GM21367 (cell line): ENCODE measurements around the gene SMAD3.

Experiments
- ATAC-seq: cut with Tn5 transposase; IDR thresholded peaks from one replicate; pipeline ENCODE4 v1.9.1; 2021; ENCODE audit not compliant: unreplicated experiment

Gene SMAD3

DNA sequence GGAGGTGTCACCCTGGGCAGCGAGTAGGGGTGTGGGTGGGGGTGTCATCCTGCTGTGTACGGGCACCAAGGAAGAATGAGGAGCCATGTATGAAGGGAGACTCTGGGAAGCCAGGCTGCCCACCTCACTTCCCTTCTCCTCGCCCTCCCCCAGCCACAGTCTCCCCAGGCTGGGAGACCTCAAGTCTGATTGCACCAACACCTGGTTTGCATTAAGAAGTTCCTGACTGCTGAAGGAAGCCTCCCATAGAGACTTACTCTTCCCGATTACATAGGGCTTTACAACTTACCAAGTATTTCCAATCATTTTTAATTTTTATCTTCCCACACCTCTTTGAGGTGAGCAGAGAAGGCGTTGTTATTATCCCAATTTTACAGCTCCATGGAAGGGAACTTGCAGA, 29.5 kb upstream of the SMAD3 start:
- ATAC-seq: no peak

DNA sequence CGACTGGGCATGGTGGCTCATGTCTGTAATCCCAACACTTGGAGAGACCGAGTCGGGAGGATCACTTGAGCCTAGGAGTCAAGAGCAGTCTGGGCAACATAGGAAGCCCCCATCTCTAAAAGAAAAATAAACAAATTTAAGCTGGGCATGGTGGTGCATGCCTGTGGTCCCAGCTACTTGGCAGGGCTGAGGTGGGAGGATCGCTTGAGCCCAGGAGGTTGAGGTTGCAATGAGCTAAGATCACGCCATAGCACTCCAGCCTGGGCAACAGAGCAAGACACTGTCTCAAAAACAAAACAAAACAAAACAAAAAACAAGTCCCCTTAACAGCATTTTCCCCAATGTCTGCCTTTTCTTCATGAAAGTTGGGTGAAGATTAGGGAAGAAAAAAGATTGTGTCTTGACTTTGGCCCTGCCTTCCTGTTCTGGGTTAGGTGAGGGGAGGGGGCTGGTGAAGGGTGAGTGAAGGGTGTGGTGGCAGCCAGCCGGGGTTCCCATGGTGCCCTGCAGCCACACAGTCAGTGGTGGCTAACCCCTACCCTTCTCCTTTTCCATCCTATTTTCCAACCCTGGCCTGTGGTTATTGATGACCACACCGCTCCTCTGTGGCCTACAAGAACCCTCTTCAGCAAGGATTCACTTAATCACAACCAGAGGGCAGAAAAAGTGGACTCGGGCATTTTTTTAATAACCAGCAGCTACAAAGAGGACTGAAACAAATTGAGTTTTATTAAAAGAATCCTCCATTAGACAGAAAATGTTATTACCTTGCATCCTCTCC, 28.4 kb upstream of the SMAD3 start:
- ATAC-seq: no peak

GRCh38 chr15:67037694-67038093, 27.7 kb upstream of the SMAD3 start:
- no peak for ATAC-seq

DNA sequence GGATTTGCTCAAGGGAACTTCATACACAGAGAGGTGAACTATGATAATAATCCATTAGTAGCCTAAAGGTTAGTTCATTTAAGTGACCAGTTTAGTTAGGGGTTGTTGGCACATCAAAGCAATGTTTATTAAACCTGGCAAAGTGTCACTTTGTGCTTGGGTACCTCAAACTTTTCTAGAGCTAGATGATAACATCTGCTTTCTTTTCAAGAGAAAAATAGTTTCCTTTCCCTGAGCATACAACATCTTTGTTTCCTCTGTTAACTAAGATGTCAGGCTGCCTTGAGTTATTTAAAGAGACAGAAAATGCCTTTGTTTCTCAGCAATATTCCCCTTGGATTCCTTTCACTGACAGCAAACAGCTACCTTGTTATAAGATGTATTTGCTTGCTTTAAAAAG, 26.7 kb upstream of the SMAD3 start:
- no peak for ATAC-seq

DNA sequence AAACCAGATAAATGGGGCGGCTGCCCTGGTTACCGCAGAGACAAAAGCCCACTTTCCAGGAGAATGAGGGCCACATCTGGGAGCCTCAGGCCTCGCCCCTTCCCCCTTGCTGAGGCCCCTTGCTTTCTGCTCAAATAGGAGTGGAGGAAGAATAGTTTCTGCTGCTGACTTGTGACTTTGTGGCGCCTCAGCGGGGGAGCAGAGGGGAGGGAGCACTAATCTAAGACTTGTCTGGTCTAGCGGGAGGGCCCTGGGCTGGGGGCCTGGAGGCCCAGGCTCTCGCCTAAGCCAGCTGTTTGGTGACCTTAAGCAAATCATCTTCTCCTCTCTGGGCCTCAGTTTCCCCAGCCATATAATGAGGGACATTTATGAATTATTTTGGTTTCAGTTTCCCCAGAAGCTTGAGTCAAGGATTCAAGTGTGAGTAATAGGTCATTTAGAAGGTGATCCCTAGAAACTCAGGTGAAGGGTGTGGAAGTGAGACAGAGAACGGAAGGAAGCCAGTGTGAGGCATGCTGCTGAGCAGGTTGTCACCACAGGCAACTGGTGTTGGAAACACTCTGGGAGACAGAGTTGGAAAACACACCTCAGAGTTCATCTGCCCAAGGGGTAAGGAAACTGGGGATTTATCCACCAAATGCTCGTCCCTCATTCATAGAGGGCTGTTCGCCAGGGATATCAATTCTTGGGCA, 25.9 kb upstream of the SMAD3 start:
- no peak for ATAC-seq

- ATAC-seq: no peak
Measured at GRCh38 chr15:67040277-67040676, 25.1 kb upstream of the SMAD3 start.

DNA sequence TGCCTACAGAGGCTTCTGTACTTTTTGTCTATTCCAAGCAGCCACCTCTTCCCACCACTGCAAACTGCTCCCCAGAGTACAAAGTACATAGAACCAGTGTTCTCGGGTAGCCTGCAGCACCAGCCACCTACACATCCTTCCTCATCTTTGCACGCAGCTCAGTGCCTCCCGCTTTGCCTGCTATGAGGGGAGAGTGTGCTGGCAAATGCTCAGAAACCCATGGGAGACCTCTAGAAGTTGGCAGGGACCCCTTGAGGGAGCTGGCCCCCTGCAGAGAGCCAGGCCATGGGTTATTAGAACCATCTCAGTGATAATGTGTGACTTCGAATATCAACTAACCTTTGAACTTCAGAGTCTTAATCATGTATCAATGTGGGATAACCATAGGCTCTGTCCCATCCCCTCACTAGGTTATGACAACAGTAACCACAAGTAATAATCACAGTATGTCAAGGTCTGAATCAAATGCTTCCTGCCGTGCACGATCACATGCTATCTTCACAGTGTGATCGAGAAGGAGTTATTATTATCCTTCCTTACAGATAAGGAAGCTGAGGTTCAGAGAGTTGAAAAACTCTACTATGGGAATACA, 22.8 kb upstream of the SMAD3 start:
- ATAC-seq: no peak

DNA sequence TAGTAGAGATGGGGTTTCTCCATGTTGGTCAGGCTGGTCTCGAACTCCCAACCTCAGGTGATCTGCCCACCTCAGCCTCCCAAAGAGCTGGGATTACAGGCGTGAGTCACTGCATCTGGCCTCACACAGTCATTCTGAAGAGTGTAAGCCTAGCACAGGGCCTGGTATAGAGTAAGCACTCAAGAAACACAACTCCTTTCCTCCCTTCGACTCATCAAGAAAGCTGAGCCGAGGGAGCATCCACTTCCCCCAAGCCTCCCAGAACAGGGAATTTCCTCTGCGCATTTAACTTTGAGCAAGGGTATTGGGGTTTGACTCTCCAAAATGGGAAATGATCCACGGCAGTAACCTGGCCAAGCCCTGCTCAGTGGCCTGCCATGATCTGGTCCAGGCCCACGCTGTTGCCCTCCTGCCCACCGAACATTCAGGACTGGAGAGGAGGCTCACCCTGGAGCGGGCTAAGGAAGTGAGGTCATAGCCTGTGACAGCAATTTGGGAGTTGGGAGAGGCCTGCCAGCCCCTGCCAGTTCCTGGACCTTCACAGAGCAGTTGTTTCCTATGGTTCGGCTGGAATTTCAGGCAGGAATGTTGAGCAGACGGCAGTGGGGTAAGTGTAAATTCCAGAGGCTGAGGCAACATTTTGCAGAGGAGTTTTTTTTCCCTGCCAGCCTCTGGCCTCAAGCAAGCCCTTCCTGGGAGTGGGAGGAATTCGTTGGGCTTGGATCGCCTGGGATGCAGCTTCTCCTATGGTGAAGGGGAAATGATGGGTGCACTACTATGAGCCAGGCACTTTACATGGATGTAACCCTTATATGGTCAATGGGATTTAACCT, 21.2 kb upstream of the SMAD3 start:
- no peak for ATAC-seq

DNA sequence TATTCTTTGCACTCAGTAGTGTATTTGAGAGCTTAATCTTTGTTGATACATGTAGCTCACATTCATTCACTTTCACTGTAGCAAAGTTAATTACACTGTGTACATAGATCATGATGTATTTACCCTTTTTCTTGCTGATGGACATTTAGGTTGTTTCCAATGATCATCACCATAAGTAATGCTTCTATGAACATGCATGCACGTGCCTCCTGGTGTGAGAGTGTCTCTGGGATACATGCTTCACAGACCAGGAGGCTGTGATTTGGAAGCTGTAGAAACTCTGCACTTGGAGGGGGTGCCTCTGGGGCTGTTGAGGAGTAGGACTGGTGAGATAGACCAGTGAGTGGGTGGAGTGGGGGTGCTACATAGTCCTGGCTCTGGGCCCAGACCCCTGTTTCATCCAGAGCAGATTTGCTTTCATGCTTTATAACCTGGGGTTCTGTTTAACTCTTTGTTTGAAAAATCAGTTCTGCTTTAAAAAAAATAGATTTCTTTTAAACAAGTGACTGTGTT, 18.2 kb upstream of the SMAD3 start:
- no peak for ATAC-seq

DNA sequence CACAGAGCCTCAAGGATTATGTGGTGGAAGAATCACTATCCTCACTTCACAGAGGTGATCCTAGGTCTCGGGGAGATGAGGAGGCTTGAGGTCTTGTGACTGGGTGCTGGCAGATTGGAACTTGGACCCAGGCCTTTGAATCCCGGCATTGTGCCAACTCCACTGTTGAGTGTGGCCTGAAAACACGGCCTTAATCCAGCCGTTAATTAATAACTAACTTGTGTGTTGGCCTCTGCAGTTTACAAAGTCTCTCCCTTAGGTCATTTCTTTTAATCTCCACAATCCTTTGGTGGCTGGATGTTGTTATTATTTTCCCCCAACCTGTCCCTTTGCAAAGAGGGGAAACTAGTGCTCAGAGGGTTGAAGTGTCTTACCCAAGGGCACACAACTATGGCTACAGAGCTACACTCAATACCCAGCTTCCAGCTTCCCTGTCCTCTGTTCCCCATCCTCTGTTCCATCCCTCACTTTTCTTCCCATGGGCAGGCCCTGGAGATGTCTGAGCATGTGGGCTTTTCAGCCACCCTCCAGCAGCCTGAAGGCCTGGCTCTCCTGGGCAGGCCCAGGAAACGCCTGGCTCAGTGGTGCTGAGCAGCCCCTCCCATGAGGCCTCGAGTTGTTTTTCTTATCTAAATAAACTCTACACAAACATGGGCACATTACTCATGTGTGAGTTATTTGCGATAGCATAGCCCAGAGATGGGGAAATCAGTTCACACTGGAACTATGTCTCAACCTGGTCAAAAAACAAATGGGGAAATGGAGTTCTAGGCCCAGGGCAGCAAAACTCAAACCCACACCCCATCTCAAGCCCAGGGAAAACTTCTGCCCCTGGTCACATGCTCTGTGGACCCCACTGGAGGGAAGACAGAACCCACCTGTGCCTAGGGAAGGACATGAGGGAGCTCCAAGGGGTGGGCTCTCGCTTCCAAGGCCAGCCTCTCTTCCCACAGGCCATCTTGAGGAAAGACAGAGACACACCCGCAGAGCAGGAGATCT, 16.8 kb upstream of the SMAD3 start:
- no peak for ATAC-seq

GRCh38 chr15:67049351-67050044, 15.9 kb upstream of the SMAD3 start:
- ATAC-seq: no peak

GRCh38 chr15:67050062-67050461, 15.3 kb upstream of the SMAD3 start:
- ATAC-seq: no peak

DNA sequence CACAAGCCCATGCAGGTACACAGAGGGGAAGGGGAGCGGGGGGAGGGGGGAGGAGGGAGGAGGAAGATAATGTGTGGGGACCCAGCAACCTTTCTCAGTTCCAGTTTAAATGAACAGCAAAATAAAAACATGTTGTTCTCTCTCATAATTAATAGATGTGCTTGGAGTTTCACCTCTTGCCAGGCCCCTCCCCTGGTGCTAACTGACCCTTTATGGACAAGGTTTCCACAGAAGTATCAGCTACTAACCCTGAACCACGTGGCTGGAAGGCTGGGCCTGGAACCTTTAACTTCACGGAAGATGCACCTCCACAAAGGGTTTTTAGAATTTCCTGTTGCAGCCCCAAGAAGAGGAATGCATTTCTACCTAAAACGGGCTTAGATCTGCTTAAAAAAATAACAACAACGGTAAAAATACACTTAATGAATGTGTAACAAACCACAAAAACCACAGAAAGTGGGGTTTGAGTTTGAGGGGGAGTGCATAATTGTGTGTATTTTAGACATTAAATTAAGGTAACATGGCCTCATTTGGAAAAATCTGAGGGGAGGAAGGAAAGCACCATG, 14.8 kb upstream of the SMAD3 start:
- ATAC-seq: no peak

- ATAC-seq: no peak
Measured at GRCh38 chr15:67051088-67052045, 14.0 kb upstream of the SMAD3 start.

DNA sequence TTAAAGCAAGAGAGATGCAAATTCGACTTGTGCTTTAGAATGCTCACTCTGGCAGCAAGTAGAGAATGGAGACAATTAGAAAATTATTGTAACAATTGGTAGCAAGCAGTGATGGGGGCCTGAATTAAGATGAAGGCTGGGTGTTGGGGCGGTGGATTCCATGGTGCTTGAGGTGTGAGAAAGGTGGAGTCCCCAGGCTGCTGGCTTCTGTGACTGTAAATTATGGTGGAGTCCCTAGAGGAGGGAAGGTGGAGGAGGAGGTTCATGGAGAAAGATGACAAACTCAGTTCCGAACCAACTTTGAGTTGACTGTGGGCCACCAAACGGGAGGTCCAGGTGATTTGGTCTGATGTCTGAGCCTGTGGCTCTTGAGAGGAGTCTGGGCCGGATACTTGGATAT, 10.7 kb upstream of the SMAD3 start:
- no peak for ATAC-seq

DNA sequence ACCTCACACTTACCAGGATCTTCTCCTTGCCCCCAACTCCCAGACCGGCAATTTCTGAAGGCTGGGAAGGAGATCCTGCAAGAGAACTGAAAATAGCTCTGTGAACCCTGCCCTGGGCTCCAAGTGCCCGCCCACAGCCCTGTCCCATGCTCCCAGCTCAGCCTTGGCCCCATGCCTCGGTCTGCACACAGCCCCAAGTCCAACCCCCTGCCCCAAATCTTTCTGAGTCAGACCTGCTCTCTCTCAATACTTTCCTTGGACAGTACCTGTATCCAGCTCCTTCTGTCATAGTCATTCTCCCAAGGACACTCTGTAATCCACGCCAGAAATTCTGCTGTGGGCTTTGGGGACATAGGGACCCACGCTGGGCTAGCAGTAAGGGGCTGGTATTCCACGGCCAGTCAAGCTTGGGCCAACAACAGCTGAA, 6.3 kb upstream of the SMAD3 start:
- ATAC-seq: no peak

GRCh38 chr15:67061811-67062368, 3.5 kb upstream of the SMAD3 start:
- ATAC-seq: no peak
